ENCODE data around the gene AFF1. TPM values are rescaled to one million over a fixed set of nuclear protein-coding genes. Genes with fewer than 3 reads are reported as not detected.

AFF1 gene
- polyA plus RNA-seq, 3 donors from 2014 or later, result 10.1 to 35.3 (median 13.9) TPM

DNA sequence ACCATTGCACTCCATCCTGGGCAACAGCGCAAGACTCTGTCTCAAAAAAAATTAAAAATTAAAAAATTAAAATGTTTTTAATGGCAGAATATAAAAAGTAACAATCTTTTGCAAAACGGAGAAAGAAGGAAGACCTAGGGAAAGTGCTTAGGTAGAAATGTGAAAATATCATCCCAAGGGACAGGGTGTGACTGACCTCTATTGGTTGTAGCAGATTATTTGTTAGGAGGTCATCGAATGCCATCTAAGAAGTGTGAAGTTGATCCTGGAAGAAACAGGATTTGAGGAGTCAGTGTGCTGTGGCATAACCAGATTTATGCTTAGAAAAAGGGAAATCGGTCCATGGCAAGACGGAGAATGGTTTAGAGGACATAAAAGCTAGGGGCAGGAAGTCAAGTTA is 24.4 kb upstream of the AFF1 start:
- Mint-ChIP-seq H3K4me3 (no peak overlapping the region), H3K27ac (no peak overlapping the region), H3K4me1 (peaks cover 11 to 16% of the 10 kb centered on the region in 2 donors), H3K36me3 (peaks cover 3 to 8% (median 5%) of the 10 kb centered on the region in 3 donors), H3K27me3 (ENCODE audit: low read depth in 3 of 3) (peaks cover 4 to 6% (median 4%) of the 10 kb centered on the region in 3 donors), H3K9me3 (no peaks in the 10 kb centered on the region)
- no peak for DNase-seq

- Mint-ChIP-seq H3K9me3 (no peaks in the 10 kb centered on the region), H3K4me1 (peaks cover 11 to 16% of the 10 kb centered on the region in 2 donors), H3K36me3 (peaks cover 3 to 8% (median 7%) of the 10 kb centered on the region in 3 donors), H3K27me3 (ENCODE audit: low read depth in 3 of 3) (peaks cover 4 to 6% (median 4%) of the 10 kb centered on the region in 3 donors), H3K27ac (no peak overlapping the region), H3K4me3 (no peak overlapping the region)
- no peak for DNase-seq
Observed at GRCh38 chr4:86910820-86911684, 23.8 kb upstream of the AFF1 start.

GRCh38 chr4:86916392-86916791 is 18.4 kb upstream of the AFF1 start:
- no peak for DNase-seq
- Mint-ChIP-seq H3K9me3 (no peaks in the 10 kb centered on the region), H3K4me1 (no peaks in the 10 kb centered on the region), H3K27me3 (ENCODE audit: low read depth in 3 of 3) (peaks cover 0 to 4% (median 0%) of the 10 kb centered on the region in 3 donors), H3K36me3 (peaks cover 0 to 9% (median 5%) of the 10 kb centered on the region in 3 donors), H3K27ac (no peak overlapping the region), H3K4me3 (no peak overlapping the region)

- peaks cover 0 to 9% (median 5%) of the 10 kb centered on the region in 3 donors for H3K36me3 Mint-ChIP-seq
- no peaks in the 10 kb centered on the region for H3K9me3 Mint-ChIP-seq
- H3K4me1 Mint-ChIP-seq, result no peaks in the 10 kb centered on the region
- no peak for DNase-seq
- no peak overlapping the region for H3K27ac Mint-ChIP-seq
- peaks cover 0 to 4% (median 0%) of the 10 kb centered on the region in 3 donors for H3K27me3 Mint-ChIP-seq (ENCODE audit: low read depth in 3 of 3)
- H3K4me3 Mint-ChIP-seq, result peak overlapping the region in 1 of 5 donors; percentile 1
Observed at GRCh38 chr4:86917212-86918039, 17.4 kb upstream of the AFF1 start.

DNA sequence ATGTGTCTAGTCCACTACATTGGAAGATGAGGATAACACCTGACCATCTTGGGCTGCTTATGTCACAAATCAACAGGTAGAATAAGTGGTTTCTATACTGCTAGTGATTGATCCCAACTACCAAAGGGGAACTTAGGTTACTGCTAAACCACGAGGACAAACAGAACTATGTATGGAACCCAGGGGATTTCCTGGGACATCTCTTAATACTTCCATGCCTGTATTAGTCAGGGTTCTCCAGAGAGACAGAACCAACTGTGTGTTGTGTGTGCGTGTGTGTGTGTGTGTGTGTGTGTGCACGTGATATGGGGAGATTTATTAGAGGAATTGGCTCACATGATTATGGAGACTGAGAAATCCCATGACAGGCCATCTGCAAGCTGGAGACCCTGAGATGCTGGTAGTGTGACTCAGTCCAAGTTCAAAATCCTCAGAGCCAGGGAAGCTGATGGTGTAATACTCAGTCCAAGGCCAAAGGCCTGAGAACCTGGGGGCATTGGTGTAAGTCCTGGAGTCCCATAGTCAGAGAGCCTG is 16.2 kb upstream of the AFF1 start:
- H3K9me3 Mint-ChIP-seq, result no peaks in the 10 kb centered on the region
- no peaks in the 10 kb centered on the region for H3K4me1 Mint-ChIP-seq
- DNase-seq, result no peak
- peak overlapping the region in 1 of 6 donors; percentile 27 for H3K27ac Mint-ChIP-seq
- no peak overlapping the region for H3K4me3 Mint-ChIP-seq
- peaks cover 0 to 3% (median 0%) of the 10 kb centered on the region in 3 donors for H3K27me3 Mint-ChIP-seq (ENCODE audit: low read depth in 3 of 3)
- peaks cover 0 to 5% (median 5%) of the 10 kb centered on the region in 3 donors for H3K36me3 Mint-ChIP-seq

DNA sequence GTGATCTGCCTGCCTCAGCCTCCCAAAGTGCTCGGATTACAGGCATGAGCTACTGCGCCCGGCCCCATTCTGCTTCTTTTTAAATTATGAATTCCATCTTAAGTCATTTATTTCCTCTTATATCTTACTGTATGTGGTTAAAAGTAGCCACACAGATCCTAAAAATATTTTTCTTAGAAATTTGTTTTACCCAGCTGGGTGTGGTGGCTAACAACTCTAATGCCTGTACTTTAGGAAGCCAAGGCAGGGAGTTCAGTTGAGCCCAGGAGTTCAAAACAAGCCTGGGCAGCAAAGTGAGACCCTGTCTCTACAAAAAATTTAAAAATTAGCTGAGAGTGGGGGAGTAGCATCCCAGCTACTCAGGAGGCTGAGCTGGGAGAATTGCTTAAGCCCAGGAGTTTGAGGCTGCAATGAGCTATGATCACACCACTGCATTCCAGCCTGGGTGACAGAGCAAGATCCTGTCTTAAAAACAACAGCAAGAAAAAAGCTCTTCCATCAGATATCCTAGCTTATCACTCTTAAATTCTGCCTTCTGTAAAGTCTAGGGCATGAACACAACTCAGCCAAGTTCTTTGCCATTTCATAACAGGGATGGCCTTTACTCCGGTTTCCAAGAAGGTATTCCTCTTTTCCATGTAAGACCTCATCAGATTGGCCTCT is 15.1 kb upstream of the AFF1 start:
- peaks cover 0 to 6% (median 4%) of the 10 kb centered on the region in 3 donors for H3K36me3 Mint-ChIP-seq
- H3K27me3 Mint-ChIP-seq (ENCODE audit: low read depth in 3 of 3), result no peaks in the 10 kb centered on the region
- H3K4me3 Mint-ChIP-seq, result no peak overlapping the region
- no peaks in the 10 kb centered on the region for H3K4me1 Mint-ChIP-seq
- H3K27ac Mint-ChIP-seq, result peak overlapping the region in 1 of 6 donors; percentile 15
- no peaks in the 10 kb centered on the region for H3K9me3 Mint-ChIP-seq
- DNase-seq, result no peak

DNA sequence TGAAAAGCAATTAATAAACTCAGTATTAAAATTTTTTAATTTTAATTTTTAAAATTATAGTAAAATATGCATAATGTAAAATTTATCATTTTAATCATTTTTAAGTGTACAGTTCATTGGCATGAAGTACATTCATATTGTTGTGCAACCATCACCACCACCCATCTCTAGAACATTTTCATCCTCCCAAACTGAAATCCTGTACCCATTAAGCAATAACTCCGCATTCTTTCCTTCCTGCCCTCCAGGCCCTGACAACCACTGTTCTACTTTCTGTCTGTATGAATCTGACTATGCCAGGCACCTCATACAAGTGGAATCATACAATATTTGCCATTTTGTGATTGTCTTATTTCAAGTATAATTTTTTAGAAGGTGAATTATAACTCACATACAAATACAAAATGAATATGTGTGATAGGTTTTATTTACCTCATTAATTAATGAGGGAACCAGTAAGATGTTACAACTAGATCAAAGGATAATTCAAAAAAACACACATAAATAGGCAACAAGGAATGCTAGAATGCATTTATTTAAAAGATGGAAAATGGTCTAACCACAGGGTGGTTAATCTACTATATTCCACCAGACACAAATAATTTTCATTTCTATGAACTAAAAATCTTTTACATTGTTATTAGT is 13.1 kb upstream of the AFF1 start:
- no peak overlapping the region for H3K27ac Mint-ChIP-seq
- DNase-seq, result no peak
- no peaks in the 10 kb centered on the region for H3K4me1 Mint-ChIP-seq
- no peaks in the 10 kb centered on the region for H3K9me3 Mint-ChIP-seq
- H3K27me3 Mint-ChIP-seq (ENCODE audit: low read depth in 3 of 3), result no peaks in the 10 kb centered on the region
- no peak overlapping the region for H3K4me3 Mint-ChIP-seq
- H3K36me3 Mint-ChIP-seq, result peaks cover 0 to 3% (median 0%) of the 10 kb centered on the region in 3 donors

DNA sequence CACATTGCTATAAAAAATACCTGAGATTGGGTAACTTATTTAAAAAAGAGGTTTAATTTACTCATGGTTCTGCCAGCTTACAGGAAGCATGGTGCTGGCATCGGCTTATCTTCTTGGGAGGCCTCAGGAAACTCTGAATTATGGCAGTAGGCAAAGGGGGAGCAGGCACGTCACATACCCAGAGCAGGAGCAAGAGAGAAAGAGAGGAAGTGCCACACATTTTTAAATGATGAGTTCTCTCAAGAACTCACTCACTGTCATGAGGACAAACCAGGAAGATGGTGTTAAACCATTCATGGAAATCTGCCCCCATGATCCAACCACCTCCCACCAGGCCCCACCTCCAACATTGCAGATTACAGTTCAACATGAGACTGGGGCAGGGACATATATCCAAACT is 10.0 kb upstream of the AFF1 start:
- Mint-ChIP-seq H3K36me3 (peaks cover 0 to 7% (median 5%) of the 10 kb centered on the region in 3 donors), H3K4me3 (no peak overlapping the region), H3K27ac (no peak overlapping the region), H3K9me3 (no peaks in the 10 kb centered on the region), H3K27me3 (ENCODE audit: low read depth in 3 of 3) (peaks cover 0 to under 1% (median 0%) of the 10 kb centered on the region in 3 donors), H3K4me1 (no peaks in the 10 kb centered on the region)
- DNase-seq, result no peak

DNA sequence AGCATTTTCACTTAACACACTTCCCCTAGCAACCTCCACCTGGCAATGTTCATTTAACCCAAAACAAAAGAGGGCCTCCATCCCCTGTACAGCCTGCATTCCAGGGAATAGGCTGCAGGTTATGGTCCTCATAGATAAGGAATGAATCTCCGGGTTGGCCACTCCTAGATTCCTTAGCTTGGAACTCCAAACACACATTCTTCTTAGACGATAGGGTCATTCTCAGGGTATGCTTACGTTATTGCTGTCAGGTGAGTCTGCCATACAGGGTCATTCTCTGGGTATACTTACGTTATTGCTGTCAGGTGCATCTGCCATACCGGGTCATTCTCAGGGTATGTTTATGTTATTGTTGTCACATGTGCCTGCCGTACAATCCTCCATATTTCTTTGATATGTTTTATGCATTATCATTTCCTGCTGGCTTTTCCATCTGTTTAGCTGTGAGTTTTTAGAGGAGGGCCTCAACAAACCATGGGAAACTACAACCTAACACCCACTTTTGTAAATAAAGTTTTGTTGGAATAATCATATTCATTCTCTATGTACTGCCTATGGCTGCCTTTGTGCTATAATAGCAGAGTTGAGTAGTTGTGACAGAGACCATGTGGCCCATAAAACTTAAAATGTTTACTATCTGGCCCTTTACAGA is 8.2 kb upstream of the AFF1 start:
- no peaks in the 10 kb centered on the region for H3K9me3 Mint-ChIP-seq
- DNase-seq, result no peak
- no peak overlapping the region for H3K27ac Mint-ChIP-seq
- H3K27me3 Mint-ChIP-seq (ENCODE audit: low read depth in 3 of 3), result peaks cover 0 to 3% (median under 1%) of the 10 kb centered on the region in 3 donors
- H3K4me1 Mint-ChIP-seq, result no peaks in the 10 kb centered on the region
- H3K36me3 Mint-ChIP-seq, result peaks cover 0 to 16% (median 9%) of the 10 kb centered on the region in 3 donors
- no peak overlapping the region for H3K4me3 Mint-ChIP-seq

DNA sequence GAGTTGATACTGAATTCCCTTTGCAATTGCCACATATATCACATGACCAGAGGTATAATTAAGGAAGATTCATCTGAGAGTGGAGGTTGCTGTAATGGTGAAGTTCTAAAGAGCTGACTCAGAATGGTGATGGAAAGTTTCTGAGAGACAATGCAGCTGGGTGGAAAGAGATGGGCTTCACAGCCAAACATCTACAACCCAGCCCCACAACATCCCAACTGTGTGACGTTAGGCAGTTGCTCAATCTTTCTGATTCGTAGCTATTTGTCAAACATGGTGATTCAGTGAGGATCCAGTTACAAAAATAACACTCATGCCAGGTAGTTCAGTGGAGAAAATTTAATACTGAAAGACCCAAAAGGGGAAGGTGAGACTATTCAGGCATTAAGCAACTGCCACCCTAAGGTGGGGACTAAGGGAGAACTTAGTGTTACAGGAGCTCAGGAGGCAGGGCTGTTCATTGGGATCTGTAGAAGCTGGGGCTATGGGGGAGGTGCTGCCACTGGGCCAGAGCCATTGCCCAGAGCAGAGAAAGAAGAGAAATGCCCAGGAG is 6.9 kb upstream of the AFF1 start:
- no peaks in the 10 kb centered on the region for H3K4me1 Mint-ChIP-seq

DNA sequence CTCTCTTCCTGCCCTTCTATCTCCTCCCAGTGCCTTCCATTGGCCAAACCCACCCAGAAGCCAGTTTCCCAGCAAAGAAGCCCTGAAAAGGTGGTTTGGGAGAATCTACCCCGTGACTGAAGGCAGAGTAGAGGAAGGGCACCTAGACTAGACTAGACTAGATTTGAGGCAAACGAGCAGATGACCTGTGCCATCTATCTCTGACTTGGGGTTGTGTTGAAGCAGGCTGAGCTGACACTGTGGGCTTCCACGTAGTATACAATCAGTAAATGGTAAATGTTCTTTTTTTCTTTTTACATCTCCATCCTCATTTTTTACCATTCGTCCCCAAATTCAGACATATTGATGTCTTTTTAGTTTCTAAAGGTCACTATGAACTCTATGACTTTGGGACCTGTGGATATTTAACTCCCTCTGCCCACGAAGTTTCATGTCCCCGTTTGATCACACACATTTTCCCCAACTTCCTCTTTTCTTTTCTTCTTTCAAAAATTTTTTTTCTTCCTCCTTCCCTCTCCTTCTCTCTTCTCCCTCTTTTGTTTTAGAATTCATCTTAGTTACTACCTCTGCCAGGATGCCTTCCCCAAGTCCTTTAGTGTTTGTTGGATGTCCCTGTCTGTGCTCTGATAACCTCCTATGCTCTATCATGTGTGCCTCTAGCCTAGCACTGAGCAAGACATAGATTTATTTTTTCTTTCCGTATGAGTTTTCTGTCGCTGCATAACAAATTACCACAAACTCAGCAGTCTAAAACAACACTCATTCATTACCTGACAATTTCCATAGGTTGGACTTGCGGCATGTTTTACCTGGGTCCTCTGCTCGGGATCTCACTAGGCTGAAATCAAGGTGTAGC is 6.2 kb upstream of the AFF1 start:
- no peak overlapping the region for H3K4me3 Mint-ChIP-seq
- H3K27ac Mint-ChIP-seq, result no peak overlapping the region
- no peak for DNase-seq
- peaks cover 0 to 16% (median 9%) of the 10 kb centered on the region in 3 donors for H3K36me3 Mint-ChIP-seq
- H3K9me3 Mint-ChIP-seq, result no peaks in the 10 kb centered on the region
- peaks cover 0 to 3% (median 2%) of the 10 kb centered on the region in 3 donors for H3K27me3 Mint-ChIP-seq (ENCODE audit: low read depth in 3 of 3)
- H3K4me1 Mint-ChIP-seq, result peaks cover 3% of the 10 kb centered on the region in 2 donors

More for the DNA sequence above, 6.9 kb upstream of the AFF1 start:
- Mint-ChIP-seq H3K36me3 (peaks cover 0 to 16% (median 9%) of the 10 kb centered on the region in 3 donors), H3K27me3 (ENCODE audit: low read depth in 3 of 3) (peaks cover 0 to 3% (median 2%) of the 10 kb centered on the region in 3 donors), H3K4me3 (no peak overlapping the region), H3K9me3 (no peaks in the 10 kb centered on the region), H3K27ac (peak overlapping the region in 1 of 6 donors; percentile 3)
- DNase-seq, result no peak
